T-helper 1 cell treated with Interleukin-12 subunit alpha and Interleukin-12 subunit beta and Interleukin-4 antibody, amounts not matched to agents 30 ng/mL and 1 ng/mL, for 36 hours (primary cell): Measurements from ENCODE around the gene APBA2. TPM values are rescaled to one million over a fixed set of nuclear protein-coding genes. Genes with fewer than 3 reads are reported as not detected.

Experiments
- intact Hi-C: fragments of 100-400 bp; cut with micrococcal nuclease; formaldehyde crosslinking; loops from one replicate; pipeline ENCODE4 v1.15.1; 2024
- total RNA-seq: library from RNA; stranded (reverse); gene quantifications from 2 replicates; pipeline ENCODE4 v1.2.3, GENCODE V29; 2022

Gene APBA2
- total RNA-seq, 1 donor from 2014 or later: 4.4 TPM

DNA sequence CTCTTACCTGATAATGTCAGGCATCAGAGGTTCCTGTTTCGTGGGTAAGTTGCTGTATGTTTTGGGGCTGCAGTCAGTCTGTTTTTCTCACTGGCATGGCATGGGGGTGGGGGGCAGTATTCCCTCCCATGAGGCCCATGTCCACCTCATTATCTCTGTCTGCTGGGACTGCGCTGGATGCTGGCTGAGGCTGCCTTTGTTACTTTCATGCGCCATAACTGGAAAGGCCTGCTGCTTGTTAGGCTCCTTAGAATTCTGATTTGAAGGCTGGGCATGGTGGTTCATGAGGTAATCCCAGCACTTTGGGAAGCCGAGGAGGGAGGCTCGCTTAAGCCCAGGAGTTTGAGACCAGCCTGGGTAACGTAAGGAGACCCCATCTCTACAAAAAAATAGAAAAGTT is 9.8 kb downstream of the APBA2 start:
- intact Hi-C loops: no loop called here

GRCh38 chr15:28896951-28897350 is 11.2 kb downstream of the APBA2 start:
- intact Hi-C loops: no loop called here

DNA sequence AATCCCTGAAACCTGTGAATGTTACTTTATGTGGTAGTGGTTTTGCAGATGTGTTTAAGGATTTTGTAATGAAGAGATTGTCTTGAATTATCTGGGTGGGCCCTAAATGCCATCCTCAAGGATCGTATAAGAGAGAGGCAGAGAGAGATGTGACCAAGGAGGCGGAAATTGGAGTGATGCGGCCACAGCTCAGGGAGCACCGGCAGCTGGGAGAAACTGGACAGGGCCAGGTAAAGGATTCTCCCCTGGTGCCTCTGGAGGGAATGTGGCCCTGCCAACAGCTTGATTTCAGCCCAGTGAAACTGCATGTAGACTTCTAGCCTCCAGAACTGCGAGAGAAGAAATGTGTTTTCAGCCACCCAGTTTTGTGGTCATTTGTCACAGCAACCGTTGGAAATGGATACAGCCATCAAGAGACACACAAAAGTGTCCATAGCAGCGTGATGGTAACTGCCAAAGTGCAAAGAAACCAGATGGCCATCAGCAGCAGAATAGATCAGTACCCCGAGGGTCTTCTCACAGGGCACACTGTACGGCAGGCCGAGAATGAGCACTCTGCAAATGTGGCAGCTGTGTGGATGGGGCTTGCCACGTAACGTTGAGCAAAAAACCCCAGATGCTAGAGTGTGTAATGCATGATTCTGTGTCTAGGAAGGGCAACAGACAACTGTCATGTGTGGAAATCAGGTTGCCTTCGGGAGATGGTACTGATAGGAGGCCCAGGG is 12.2 kb downstream of the APBA2 start:
- intact Hi-C loops: no loop called here

- intact Hi-C loops: no loop called here
Observed at GRCh38 chr15:28899061-28899738, 13.4 kb downstream of the APBA2 start.

DNA sequence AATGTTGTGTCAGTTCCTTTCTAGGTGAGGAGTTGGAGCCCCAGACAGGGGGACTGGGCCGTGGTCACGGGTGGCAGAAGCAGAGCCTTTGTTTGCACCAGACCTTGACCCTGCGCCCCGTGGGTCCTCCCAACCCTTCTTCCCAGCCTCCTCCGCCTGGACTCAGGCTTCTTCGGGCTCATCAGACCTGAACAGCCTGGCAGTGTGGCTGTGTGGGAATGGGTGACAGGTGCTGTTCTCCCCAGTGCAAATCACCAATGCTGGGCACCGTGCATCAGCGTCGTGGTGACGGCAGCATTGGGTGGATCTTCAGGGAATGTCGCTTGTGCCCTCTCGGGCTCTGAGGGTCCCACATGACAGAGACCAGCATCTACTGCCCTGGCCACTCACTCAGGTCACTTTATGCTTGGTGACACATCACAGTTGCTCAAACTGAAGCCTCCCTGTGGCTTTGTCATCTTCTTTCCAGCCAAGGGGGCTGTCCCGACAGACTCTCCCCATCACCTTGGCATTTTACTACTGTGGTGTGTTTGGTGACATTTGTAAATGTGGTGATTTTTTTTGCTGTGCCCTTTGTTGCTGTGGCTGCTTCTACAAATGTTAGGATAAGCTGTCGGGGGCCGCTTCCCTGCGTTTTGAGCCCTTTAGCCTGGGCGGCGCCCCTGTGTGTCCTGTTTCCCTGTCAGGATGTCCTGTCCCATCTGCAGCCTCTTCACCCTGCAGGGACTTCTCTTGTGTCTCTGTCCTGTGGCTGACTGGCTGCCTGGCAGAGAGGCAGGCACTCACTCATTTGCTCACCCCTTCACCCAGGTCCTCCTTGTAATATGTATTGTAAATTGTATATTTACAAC is 14.5 kb downstream of the APBA2 start:
- intact Hi-C loops: no loop called here

GRCh38 chr15:28900892-28901586 is 15.3 kb downstream of the APBA2 start:
- intact Hi-C loops: no loop called here

DNA sequence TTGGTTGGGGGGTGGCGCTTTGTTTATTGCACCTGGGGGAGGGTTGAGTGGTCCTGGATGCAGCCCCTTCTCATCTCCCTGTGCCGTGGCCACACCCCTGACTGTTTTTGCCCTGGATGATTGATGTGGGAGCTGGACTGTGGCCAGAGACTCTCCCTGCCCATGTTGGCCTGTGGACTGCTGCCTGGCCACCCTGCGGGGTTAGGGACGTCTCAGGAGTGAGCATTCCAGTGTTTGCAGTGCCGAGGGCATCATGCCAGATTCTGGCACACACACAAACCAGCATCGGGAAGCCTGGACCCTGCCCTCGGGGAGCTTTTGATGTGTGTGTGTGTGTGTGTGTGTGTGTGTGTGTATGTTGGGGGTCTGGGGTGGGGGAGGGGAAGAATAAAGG is 15.8 kb downstream of the APBA2 start:
- intact Hi-C loops: no loop called here

DNA sequence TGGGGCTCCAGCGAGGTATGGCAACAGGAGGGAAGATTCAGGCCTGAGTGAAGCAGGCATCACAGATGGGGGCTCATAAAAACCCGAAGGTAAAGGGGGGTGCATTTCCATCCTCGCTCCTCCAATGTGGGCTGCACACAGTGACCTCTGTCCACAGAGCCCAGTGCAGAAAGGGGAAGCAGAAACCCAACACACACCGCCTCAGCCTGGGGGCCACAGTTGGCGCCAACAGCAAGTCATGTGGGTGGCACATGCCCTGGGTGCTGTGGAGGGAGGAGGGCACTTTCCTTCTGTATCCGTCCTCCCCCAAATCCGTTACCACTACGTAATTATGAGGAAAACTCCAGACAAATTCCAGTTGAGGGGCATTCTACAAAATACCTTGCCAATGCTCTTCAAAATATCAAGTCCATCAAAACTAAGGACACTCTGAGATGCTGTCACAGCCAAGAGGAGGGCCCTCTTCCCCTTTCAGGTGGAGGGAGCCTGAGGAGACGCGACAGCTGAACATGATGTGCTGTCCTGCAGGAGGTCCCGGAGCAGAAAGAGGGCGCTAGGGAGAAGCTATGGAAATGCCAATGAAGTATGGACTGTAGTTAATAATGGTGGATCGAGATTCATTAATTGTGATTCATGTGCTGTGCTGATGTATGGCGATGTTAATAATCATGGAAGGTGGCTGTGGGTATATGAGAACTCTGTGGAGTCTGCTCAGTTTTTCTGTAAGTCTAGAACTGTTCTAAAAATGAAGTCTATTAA is 16.4 kb downstream of the APBA2 start:
- intact Hi-C loops: no loop called here

GRCh38 chr15:28902856-28903255 is 17.1 kb downstream of the APBA2 start:
- intact Hi-C loops: no loop called here

DNA sequence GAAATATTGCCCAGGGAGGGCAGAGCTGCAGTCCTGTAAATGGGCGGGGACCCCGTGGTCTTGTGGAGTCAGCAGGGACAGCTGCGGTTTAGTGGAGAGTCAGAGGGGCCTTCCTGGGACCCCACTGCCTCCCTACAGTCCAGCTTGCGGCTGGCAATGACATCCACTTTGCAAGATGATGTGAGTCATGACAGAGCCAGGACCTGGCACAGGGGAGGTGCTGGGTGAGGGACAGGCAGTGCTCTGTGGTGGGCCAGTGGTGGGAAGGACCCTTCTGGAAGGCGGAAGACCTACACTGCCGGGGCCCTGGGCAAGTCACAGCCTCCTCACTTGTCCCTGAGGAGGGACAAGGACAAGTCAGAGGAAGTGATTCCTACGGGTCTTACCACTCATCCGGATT is 17.8 kb downstream of the APBA2 start:
- intact Hi-C loops: no loop called here

GRCh38 chr15:28904003-28904402 is 18.2 kb downstream of the APBA2 start:
- intact Hi-C loops: no loop called here

DNA sequence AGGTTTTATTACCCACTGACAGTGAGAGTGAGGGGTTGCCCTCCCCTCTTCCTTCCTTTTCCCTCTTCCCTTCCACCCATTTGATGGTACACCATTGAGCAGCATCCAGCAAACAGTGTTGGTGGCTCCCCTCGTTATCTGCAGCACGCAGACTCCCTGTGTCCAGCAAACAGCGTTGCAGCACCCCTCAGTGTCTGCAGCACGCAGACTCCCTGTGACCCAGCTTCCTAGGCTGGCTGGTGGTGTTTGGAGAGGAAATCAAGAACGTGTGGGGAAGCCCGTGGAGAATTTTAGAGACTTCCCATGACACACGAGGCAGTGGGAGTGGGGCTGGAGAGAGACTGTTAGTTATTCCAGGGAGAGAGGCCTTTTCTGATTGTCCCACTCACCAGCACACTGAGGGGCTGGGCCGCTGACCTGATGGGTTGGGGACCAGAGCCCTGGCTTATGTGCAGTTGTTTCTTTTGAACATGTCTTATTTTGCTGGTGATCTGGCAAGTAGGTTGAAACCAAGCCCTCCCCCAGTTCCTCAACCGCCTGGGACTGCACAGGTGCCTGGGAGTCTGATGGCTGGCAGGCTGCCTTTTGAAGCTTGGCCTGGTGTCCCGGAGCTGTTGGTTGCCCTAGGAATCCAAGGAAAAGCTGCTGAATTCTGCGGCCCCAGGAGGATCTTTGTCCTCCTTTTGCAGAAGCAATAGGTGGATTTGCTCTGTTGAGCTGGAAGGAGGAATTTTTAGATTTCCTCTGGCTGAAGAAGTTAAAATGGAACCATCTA is 19.0 kb downstream of the APBA2 start:
- intact Hi-C loops: no loop called here

- intact Hi-C loops: no loop called here
Observed at GRCh38 chr15:28907338-28907960, 21.7 kb downstream of the APBA2 start.

DNA sequence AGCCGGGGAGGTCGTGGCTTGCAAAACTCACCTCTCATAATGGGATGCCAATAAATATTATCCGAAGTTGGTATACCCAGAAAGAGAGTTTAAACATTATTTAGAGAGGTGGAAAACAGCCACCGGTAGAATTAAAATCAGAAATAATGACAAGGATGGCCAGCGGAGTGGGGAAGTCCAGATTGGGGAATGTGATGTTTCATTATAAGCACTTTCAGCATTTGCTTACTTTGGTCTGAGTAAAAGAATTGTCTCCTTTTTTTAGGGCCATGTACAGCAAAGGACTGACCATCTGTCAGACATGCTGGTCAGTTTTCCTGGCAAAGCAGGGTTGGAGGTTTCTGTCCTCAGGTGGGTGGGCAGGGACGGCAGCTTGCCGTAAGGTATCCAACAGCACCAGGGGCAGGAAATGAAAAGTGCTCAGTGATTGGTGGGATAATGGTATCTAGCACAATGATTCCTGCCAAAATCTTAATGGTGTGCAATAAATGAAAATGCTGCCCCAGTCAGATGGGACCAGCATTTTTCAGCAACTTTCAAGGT is 24.3 kb downstream of the APBA2 start:
- intact Hi-C loops: no loop called here

DNA sequence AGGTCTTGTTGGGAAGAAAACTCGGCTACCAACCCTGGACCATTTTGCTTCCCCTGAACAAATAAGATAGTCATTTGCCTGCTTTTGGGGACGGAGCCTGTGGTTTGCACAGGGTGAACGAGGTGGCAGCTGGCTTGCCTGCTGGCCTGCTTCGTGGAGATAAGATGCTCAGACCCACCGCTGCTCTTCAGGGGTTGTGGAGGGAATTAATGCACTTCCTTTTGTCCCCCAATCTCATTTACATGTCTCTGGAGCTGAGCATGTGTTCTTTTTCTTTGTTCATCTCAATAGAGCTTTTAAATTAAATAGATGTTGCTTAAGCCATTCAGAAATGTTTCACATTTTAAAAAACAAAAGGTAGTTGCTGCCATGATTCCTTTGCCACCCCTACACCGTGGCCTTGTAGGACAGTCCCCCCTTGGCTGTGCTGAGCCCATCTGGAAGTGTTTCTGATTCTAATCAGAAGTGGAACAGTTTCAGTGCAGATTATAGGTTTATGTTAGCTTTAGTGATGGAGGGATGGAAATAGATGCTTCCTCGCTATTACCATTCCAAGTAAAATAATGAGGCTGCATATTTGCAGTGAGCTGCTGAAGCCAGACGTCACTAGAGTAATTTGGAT is 25.6 kb downstream of the APBA2 start:
- intact Hi-C loops: no loop called here

DNA sequence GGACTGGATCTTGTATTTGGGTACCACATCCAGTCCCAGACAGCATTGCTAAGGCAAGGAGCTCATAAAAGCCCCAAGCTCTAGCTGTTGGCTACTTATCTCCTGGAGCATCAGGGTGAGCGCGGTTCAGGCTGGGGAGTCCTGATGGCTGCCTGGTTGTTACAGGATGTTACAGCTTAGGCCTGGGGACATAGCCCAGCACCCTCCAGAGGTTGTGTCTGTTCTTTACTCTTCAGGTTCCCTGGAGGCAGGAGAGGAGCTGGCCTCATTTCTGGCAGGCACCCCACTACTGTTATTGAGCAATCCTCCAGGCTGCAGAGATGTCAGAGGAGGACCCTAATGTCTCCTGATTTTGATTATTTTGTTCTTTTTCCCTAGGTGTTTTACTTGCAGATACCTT is 26.6 kb downstream of the APBA2 start:
- intact Hi-C loops: no loop called here

DNA sequence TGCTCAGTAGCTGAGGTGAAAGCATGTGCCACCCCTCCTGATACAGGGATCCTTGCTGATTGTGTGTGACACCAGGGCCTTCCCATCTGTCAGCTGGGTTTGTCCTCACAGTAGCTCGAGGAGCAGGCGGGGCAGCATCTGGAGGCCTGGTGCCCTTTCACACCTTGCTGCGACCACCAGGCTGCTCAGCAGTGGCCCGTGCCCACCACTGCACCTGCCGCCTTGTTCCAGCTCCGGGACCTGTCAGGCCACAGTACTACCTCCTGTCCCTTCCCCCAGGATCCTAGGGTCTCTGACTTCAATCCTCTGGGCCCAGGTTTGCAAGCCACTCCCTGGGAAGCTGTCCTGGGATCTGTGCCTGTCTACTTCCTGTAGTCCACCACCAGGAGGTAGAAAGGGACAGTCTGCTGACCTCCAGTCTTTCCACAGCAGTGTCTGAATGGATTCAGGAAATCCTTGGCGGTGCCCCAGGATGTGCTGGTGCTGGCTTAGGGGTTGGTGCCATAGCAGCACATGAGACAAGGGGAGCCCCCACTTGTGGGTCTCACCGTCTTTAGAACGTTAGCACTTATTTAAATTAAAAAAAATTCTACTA is 27.5 kb downstream of the APBA2 start:
- intact Hi-C loops: no loop called here

DNA sequence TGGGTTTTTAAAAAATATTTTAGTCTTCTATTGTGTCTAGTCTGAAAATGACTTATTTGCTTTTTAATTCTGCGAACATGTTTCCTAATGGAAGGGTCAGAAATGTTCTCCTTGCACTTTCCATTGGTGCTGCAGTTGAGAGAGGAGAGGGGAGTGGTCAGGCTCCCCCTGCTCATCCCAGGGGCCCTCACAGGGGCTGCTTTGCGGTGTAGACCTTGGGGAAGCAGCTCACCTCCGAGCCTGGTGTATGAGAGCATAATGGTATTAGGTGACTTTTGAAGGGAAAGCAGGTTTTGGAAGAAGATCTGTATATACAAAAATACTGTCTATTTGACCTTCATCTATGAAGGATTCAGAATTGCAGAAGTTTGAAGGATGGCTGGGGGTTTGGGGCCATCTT is 28.3 kb downstream of the APBA2 start:
- intact Hi-C loops: no loop called here
